H7 (cell line): Measurements from ENCODE around the gene DENND5B. TPM values are rescaled to one million over a fixed set of nuclear protein-coding genes. Genes with fewer than 3 reads are reported as not detected.

Experiments used
- DNase-seq: peaks from one replicate; pipeline ENCODE4 v3.0.0; 2012
- H3K27me3 ChIP-seq: 2 replicates; pipeline ENCODE4 v1.6.0; 2011; ENCODE audit warnings: mild to moderate bottlenecking, low read length; ENCODE audit not compliant: control insufficient read depth, insufficient read depth
- H3K36me3 ChIP-seq: replicated peaks from 2 replicates; pipeline ENCODE4 v1.5.1; 2011; ENCODE audit warnings: low read length; ENCODE audit not compliant: control insufficient read depth, insufficient read depth
- H3K4me3 ChIP-seq: 2 replicates; pipeline ENCODE4 v1.5.1; 2011; ENCODE audit warnings: low read depth, mild to moderate bottlenecking, control low read depth, low read length, moderate library complexity; ENCODE audit not compliant: insufficient read depth
- total RNA-seq: library from RNA; depleted of rRNA; stranded (reverse); fragments of >200 nt; shearing (Covaris generic); gene quantifications from 2 replicates; pipeline ENCODE4 v1.2.3, GENCODE V29; 2014

The DENND5B gene
- total RNA-seq, 1 experiment from 2014 or later, result 14.2 TPM

DNA sequence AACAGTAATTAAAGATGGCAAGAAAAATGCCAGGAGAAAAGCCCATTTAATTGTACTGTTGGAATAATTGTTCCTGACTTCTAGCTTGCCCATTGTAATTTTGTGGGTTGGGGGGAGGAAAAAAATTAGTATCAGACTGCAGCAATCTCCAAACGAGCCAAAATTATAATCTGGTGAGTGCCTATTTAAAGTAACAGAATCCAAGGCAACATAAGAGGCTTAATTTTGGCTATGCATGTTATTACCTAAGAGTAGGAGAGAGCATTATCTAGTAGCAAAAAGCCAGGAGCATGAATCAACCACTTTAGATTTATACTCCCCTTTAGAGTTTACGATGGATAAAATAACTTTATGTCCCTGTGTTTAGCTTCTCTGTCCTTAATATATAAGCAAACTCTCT lies 14.6 kb upstream of the DENND5B start:
- Histone ChIP-seq H3K36me3 (no peaks in the 10 kb centered on the region), H3K4me3 (no peak overlapping the region), H3K27me3 (no peaks in the 10 kb centered on the region)
- DNase-seq, result no peak

DNA sequence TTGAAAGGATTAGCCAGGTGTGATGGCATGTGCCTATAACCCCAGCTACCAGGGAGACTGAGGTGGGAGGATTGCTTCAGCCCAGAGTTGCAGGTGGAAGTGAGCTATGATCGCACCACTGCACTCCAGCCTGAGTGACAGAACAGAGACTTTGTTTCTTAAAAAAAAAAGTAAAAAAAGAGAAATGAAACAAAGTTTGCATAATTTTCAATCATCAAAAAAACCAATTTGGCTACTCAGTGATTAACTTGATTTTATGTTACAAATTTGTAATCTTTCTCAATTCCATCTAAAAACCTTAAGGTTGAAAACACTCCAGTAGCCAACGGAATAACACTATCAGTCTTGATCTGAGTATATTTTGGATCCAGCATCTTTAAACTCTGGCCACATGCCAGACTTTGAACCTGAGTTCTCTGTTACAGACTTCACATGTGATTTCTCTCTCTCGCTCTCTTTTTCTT lies 12.6 kb upstream of the DENND5B start:
- H3K27me3 ChIP-seq, result no peaks in the 10 kb centered on the region
- no peak overlapping the region for H3K4me3 ChIP-seq
- DNase-seq, result no peak
- no peaks in the 10 kb centered on the region for H3K36me3 ChIP-seq

DNA sequence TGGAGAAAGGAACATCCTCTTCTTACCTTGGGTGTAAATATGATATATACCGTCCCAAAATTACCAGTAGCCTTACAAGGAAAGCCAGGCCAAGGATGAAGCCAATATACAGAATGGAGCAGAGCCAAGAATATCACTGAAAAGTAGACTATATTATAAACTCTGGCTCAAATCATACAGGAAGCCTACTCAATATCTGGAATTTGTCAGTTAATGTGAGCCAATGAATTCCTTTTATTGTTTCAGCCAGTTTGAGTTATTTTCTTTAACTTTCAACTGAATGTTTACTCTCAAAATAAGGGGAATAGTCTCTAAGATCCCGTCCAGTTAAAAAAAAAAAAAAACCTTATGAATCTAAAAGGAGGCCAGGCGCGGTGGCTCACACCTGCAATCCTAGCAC lies 9.8 kb upstream of the DENND5B start:
- Histone ChIP-seq H3K27me3 (no peaks in the 10 kb centered on the region), H3K4me3 (no peak overlapping the region), H3K36me3 (no peaks in the 10 kb centered on the region)
- no peak for DNase-seq

DNA sequence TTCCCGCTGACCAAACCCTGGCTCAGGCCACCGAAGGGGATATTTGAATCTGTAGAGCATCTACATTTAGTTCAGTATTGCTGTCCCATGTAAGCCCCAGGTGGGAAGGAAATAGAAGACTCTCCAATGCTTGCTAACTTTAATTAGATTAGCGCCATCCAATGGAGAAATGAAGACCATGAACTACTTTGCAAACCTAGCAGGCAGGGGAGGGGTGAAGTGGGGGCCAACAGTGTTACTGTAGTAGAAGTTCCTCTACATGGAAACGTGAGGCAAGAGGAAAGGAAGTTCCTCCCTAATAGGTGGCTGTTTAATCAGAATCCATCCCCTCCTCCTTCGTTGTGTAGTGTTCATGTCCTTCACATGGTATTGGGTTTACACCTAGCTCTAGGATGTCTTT lies 9.3 kb upstream of the DENND5B start:
- Histone ChIP-seq H3K27me3 (no peaks in the 10 kb centered on the region), H3K36me3 (no peaks in the 10 kb centered on the region), H3K4me3 (no peak overlapping the region)
- peak; percentile 68 for DNase-seq

DNA sequence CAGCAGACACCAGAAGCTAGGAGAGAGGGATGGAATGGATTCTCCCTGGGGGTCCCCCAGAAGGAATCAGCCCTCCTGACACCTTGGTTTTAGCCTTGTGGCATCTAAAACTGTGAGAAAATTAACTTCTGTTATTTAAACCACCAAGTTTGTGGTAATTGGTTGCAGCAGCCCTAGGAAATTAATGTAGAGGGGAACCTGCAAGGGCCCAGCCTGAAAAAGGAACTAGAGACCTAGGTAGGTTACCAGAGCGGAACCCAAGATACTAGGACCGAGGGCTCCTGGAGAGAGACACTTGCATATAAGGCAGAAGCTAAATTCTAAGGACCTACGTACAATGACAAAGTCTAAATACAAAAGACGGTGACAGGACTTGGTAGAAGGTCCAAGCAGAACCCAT lies 8.1 kb upstream of the DENND5B start:
- H3K4me3 ChIP-seq, result no peak overlapping the region
- DNase-seq, result no peak
- H3K36me3 ChIP-seq, result no peaks in the 10 kb centered on the region
- H3K27me3 ChIP-seq, result no peaks in the 10 kb centered on the region

DNA sequence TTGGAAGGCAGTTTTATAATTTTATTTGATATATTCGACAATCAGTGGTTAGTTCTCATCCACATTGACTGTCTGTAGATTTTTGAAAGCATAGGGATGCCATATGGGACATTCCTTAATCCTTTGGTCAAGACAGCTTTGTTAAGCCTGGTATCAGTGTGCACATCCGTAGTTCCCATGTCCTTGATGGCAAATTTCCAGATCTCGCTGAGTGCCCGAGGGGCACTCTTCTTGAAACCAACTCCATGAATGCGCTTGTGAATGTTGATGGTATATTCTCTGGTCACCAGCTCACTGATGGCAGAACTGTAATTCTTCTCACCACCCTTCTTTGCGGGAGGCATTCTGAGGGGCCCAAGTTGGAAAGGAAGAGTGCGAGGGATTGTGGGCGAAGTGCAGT lies 6.1 kb upstream of the DENND5B start:
- Histone ChIP-seq H3K4me3 (no peak overlapping the region), H3K27me3 (no peaks in the 10 kb centered on the region), H3K36me3 (no peaks in the 10 kb centered on the region)
- DNase-seq, result no peak

DNA sequence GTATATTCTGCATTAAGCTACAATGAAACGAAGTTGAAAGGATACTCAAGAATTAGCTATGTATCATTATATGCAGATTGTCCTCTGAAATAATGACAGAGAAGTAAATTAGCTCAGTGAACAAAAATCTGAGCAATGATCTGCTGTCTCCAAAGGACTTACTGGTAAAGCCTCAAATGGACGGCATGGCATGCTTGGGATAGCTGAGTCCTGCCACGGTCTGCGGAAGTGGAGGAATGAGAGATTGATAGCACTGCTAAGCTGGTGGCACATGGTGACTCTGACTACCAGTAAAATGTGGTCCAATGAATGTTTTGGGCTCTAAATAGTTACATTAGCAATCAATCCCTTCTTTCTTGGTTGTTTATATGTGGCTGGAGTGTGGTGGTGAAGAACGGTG lies 3.7 kb upstream of the DENND5B start:
- no peak for DNase-seq
- no peak overlapping the region for H3K4me3 ChIP-seq
- H3K27me3 ChIP-seq, result peaks cover 2% of the 10 kb centered on the region; the same call in 1 of the 2 replicates
- no peaks in the 10 kb centered on the region for H3K36me3 ChIP-seq

DNA sequence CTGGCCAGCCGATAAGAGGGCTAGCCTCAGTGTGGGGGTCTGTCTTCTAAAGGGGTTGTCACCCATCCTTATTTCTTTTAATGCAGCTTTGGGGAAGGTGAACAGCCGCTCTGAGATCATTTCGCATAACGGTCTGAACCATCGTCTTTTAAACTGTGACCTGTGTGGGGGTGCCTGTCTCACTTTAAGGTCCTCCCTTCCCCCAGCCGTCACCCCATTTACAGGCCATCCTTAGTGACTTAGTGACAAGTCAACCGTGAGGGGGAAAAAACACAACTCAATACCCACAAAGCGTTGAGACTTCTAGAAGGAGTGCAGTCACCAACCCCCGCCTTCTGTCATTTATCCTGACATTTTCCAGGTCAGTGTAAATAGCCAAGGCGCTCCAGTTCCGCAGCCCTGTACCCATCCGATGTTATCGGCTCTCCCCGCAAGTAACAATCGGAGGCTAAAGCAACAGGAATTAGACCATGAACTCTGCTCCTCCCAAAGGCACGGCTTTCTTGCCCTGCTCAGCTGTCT lies 505 bp upstream of the DENND5B start:
- peak; percentile 47 for DNase-seq
- Histone ChIP-seq H3K36me3 (no peaks in the 10 kb centered on the region), H3K4me3 (peak overlapping the region; percentile 81)

DNA sequence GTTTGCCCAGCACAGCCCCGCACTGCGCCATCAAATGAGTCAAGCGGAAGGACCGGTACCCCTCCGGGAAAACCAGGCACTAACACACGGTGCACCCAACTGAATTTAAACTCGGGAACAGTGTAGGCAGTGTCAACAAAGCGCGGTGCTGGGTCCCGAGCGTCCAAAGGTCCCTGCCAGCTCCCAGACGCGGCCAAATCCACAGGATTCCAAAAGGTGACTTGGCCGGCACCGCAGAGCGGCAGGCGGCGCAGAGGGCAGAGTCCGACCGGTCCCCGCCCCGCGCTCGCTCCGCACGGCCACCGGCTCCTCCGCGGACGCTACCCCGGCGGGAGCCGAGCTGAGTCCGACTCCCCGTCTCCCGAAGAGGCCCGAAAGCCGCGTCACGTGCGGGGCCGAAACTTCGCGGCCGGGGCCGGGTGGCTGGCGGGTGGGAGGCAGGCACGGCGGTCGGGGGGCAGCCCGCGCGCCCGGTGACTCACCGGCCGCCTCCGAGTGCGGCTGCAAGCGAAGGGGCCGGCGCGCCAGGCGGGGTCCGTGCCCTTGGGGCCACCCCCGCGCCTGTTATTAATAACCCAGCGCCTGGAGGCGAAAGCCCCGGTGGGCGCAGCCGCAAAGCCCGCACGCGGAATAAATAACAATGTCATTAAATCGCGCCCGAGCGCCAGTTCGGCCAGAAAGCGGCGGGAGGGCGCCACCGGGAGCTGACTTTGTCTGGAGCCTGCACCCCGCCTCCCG lies 863 bp downstream of the DENND5B start:
- peaks cover 2% of the 10 kb centered on the region; the same call in 1 of the 2 replicates for H3K27me3 ChIP-seq

More for the DNA sequence above, 505 bp upstream of the DENND5B start:
- peaks cover 2% of the 10 kb centered on the region; the same call in 1 of the 2 replicates for H3K27me3 ChIP-seq

DNA sequence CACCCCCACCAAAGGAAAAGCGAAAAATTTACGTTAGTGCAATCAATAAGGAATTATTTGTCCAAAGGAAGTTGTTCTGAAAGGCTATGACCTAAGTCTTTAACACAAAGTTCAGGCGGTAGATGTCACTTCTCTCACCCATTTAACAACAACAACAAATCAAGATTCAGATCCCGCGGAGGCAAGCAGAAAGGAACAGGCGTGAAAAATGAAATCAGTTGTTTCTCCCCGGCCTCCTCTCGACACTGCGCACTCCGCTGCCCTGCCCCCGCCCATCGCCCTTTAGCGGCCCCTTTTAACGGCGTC lies 1.4 kb downstream of the DENND5B start:
- peaks cover 2% of the 10 kb centered on the region; the same call in 1 of the 2 replicates for H3K27me3 ChIP-seq
- peak overlapping the region; percentile 81 for H3K4me3 ChIP-seq
- no peaks in the 10 kb centered on the region for H3K36me3 ChIP-seq
- no peak for DNase-seq

More for the DNA sequence above, 863 bp downstream of the DENND5B start:
- DNase-seq, result peak; percentile 85
- no peaks in the 10 kb centered on the region for H3K36me3 ChIP-seq
- H3K4me3 ChIP-seq, result peak overlapping the region; percentile 81

DNA sequence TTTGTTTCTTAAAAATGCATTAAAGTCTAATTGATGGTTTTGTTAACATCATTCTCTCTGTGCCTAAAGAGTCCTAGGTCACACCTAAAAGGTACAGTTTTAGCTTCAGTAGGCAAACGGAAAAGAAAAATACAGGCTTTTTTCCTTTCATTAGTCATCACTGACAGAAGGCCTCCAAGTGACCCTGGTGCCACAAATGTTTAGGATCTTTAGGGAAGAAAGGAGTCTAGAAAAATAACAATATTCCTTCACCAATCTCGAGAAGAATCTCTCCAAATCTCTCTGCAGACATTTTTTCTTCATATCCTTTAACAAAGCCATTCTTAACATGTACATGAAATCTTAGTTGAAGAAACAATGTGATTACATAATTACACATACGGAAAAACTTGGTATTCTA lies 2.0 kb downstream of the DENND5B start:
- no peak for DNase-seq
- Histone ChIP-seq H3K4me3 (no peak overlapping the region), H3K36me3 (no peaks in the 10 kb centered on the region), H3K27me3 (peaks cover 2% of the 10 kb centered on the region; the same call in 1 of the 2 replicates)

DNA sequence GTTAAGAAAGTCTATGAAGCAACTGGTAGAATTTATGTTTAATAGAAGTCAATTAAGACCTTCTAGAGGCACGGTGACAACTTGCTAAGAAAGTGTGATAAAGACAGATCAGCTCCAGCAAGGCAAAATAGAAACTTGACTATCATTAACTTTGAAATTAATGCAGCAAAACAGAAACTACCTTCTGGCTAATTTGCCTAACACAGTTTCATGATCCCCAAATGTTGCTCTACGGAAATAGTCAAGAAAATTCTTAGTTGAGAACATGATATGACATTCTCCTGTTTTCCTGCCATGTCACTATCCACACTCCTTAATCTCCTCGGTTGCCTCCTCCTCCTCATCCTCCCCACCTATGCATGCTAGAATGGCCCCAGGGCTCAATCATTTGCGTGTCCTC lies 4.2 kb downstream of the DENND5B start:
- no peak for DNase-seq
- Histone ChIP-seq H3K4me3 (no peak overlapping the region), H3K27me3 (peaks cover 2% of the 10 kb centered on the region; the same call in 1 of the 2 replicates), H3K36me3 (no peaks in the 10 kb centered on the region)

DNA sequence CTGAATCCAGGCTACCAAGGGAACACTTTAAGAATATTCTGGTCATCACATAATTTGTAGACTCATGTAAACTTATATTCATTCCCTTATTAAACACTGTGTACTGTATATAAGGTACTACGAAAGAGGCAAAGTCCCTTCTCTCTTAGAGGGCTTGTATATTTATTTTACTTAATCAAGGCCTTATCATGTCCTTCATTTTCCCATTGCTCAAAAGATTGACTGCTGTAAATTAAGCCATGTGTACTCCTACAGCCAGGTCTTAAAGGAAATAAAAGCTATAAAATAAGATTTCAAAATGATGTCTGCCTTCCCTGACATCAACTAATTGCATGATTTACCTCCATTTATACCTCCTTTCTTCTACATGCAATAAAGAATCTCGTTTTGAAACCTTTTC lies 5.0 kb downstream of the DENND5B start:
- H3K4me3 ChIP-seq, result no peak overlapping the region
- DNase-seq, result no peak
- H3K27me3 ChIP-seq, result no peaks in the 10 kb centered on the region
- H3K36me3 ChIP-seq, result no peaks in the 10 kb centered on the region

DNA sequence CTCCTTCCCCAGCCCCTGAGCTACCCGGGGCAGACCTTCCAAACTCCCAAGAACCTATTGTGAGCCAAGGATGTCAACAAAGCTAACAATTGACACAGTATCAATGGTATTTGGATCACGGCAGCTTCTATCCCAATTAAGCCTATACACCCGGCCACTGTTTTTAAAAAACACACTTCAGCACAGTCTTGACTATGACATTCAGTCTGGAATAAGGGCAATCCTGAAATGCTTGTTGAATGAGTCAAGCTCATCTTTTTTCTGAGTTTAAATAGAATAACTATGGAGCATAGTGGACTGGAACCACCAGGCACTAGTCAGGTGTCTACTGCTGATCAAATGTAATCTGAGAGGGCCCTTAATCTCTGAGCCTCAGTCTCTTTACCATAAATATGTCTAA lies 5.7 kb downstream of the DENND5B start:
- no peaks in the 10 kb centered on the region for H3K36me3 ChIP-seq
- no peak for DNase-seq
- H3K27me3 ChIP-seq, result no peaks in the 10 kb centered on the region
- no peak overlapping the region for H3K4me3 ChIP-seq

DNA sequence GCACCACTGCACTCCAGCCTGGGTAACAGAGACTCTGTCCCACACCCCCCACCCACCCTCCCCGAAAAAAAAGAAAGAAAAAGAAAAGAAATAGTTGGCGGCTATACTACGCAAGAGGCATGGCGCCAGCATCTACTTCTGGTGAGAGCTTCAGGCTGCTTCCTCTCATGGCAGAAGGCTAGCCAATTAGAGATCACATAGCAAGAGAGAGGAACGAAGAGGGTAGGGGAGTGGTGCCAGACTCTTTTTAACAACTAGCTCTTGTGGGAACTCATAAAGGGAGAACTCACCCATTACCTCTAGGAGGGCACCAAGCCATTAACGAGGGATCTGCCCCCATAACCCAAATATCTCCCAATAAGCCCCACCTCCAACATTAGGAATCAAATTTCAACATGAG lies 6.2 kb downstream of the DENND5B start:
- no peaks in the 10 kb centered on the region for H3K27me3 ChIP-seq
- DNase-seq, result no peak

More for the DNA sequence above, 6.2 kb downstream of the DENND5B start:
- Histone ChIP-seq H3K36me3 (no peaks in the 10 kb centered on the region), H3K4me3 (no peak overlapping the region)
